Ovary (tissue), 9 donors: Measurements from ENCODE around the gene DNMT3A. TPM values are rescaled to one million over a fixed set of nuclear protein-coding genes. Genes with fewer than 3 reads are reported as not detected.

ENCODE experiments used
- DNase-seq, 5 donors: peaks; one replicate each; pipeline ENCODE4 v3.0.0-alpha.2; 2019 to 2020
- H3K27ac ChIP-seq, 2 donors: fragments of 200-600 bp; one replicate each; pipeline versions ENCODE4 v1.5.1 to v1.8.0; 2019 to 2022
- H3K27me3 ChIP-seq: fragments of 200-600 bp; one replicate; pipeline ENCODE4 v1.8.0; 2022
- H3K36me3 ChIP-seq: fragments of 200-600 bp; sonication (generic); one replicate; pipeline ENCODE4 v1.5.1; 2019
- H3K4me1 ChIP-seq: one replicate; pipeline ENCODE4 v1.8.1; 2013; ENCODE audit warnings: mild to moderate bottlenecking, moderate library complexity; ENCODE audit not compliant: insufficient read depth
- H3K4me3 ChIP-seq: fragments of 200-600 bp; sonication (generic); one replicate; pipeline ENCODE4 v1.5.1; 2017
- H3K9me3 ChIP-seq, 2 donors: fragments of 200-600 bp in 1 of 2; sonication (generic) in 1 of 2; one replicate each; pipeline versions ENCODE4 v1.5.1 to v1.8.1; 2013 to 2019; ENCODE audit warnings: mild to moderate bottlenecking in 1 of 2, moderate library complexity in 1 of 2
- CTCF ChIP-seq, 3 donors: fragments of 450-650 bp in 2 of 3; fragments of 200-600 bp in 1 of 3; IDR thresholded peaks; one replicate each; pipeline versions ENCODE4 v1.5.1 to v1.8.0; 2016 to 2022; ENCODE audit warnings: antibody characterized with exemption in 3 of 3, mild to moderate bottlenecking in 1 of 3
- EP300 ChIP-seq: sonication (generic); formaldehyde crosslinking; IDR thresholded peaks from one replicate; pipeline ENCODE4 v1.6.1; 2017; ENCODE audit warnings: antibody characterized with exemption
- POLR2A ChIP-seq: fragments of 450-650 bp; IDR thresholded peaks from one replicate; pipeline ENCODE4 v1.6.1; 2017; ENCODE audit warnings: antibody characterized with exemption, mild to moderate bottlenecking, moderate library complexity
- WGBS, 3 donors: extraction: QIAGEN DNeasy Blood & Tissue Kit in 1 of 3; methylation state at CpG; one replicate each; pipeline versions ENCODE4 v1.1.5 to v1.1.7; 2013 to 2017; 5-methylcytosine and 5-hydroxymethylcytosine counted together
- intact Hi-C, 4 donors: fragments of 100-400 bp; cut with DNase I; formaldehyde crosslinking; loops; one replicate each; pipeline versions ENCODE4 v1.11.0 to v1.15.1; 2022 to 2023
- polyA plus RNA-seq, 2 donors: library from polyadenylated mRNA; stranded (reverse); fragments of 200-250 nt in 1 of 2; fragments of 350-450 nt in 1 of 2; fragmentation: Illumina TruSeq in 1 of 2; extraction: RNeasy Lipid Tissue Mini Kit (QIAGEN cat#74804) in 1 of 2; gene quantifications; one replicate each; pipeline ENCODE4 v1.2.3, GENCODE V29; 2013 to 2014
- total RNA-seq, 7 donors: library from RNA; depleted of rRNA in 2 of 7; stranded (reverse); fragments of >200 nt in 2 of 7; fragmentation: NEBNext Ultra II Directional in 3 of 7; extraction: Animal tissue kit (Norgen Biotek cat#: 25700) in 3 of 7; gene quantifications; one replicate each; pipeline versions ENCODE4 v1.1.0 to v1.2.4, GENCODE V29; 2016 to 2023
- donor health status: DM: no; HTN: no; CAD: no; lungs with moderate emphysema.
- donor health status: DM: no; HTN: no; CAD: no.
- donor health status: Bipolar disorder and iron deficiency.
- donor health status: DM: yes; HTN: yes; CAD: no.
- donor health status: DM: no; HTN: no; CAD: no.
- donor health status: DM: yes; HTN: yes; CAD: no.

The DNMT3A gene
- total and polyA plus RNA-seq, 9 donors, result 11.3 to 72.7 (median 46.7) TPM

GRCh38 chr2:25377822-25378421 is 36.2 kb upstream of the DNMT3A start:
- no peak overlapping the region for H3K4me3 ChIP-seq
- no peaks in the 10 kb centered on the region for H3K27me3 ChIP-seq
- peaks cover 9% of the 10 kb centered on the region for H3K4me1 ChIP-seq
- DNase-seq, result peak in 2 of 5 donors; percentile 25 to 37
- no peak for TF ChIP-seq POLR2A
- no peak for TF ChIP-seq CTCF (IDR thresholded peaks at IDR 0.05)
- TF ChIP-seq EP300, result no peak
- intact Hi-C loops, result loop anchor here in 1 of 4 donors (5.0 to 10.0 kb wide), 2 partner anchors 139 to 297 kb away; partner anchors contain the start of gene DTNB
- WGBS, 3 donors, result 93 to 95% (median 95%) methylated on average over 22 of the region's 22 CpGs
- H3K27ac ChIP-seq, result no peak overlapping the region
- H3K9me3 ChIP-seq, result no peaks in the 10 kb centered on the region
- no peaks in the 10 kb centered on the region for H3K36me3 ChIP-seq

- TF ChIP-seq POLR2A (no peak), EP300 (no peak), CTCF (IDR thresholded peaks at IDR 0.05) (peak; percentile 88 to 99 (median 88))
- peaks cover 9% of the 10 kb centered on the region for H3K4me1 ChIP-seq
- WGBS, 3 donors, result 18 to 27% (median 19%) methylated on average over 40 to 52 of the region's 52 CpGs
- no peaks in the 10 kb centered on the region for H3K36me3 ChIP-seq
- no peaks in the 10 kb centered on the region for H3K9me3 ChIP-seq
- peak overlapping the region; percentile 19 for H3K4me3 ChIP-seq
- no peaks in the 10 kb centered on the region for H3K27me3 ChIP-seq
- peak; percentile 85 to 92 (median 89) for DNase-seq
- H3K27ac ChIP-seq, result no peak overlapping the region
- intact Hi-C loops, result loop anchor here in 1 of 4 donors (5.0 to 10.0 kb wide), 2 partner anchors 140 to 298 kb away; partner anchors contain the start of gene DTNB
These were observed 35.3 kb upstream of the DNMT3A start for GRCh38 chr2:25376750-25377621.

- Histone ChIP-seq H3K36me3 (no peaks in the 10 kb centered on the region), H3K4me3 (peak overlapping the region; percentile 19), H3K27ac (peak overlapping the region in 1 of 2 donors; percentile 29), H3K27me3 (no peaks in the 10 kb centered on the region), H3K9me3 (no peaks in the 10 kb centered on the region), H3K4me1 (peaks cover 9% of the 10 kb centered on the region)
- WGBS, 3 donors, result 66 to 71% (median 67%) methylated on average over 16 of the region's 16 CpGs
- TF ChIP-seq POLR2A (no peak), CTCF (IDR thresholded peaks at IDR 0.05) (no peak), EP300 (no peak)
- intact Hi-C loops, result loop anchor here in 1 of 4 donors (5.0 to 10.0 kb wide), 2 partner anchors 141 to 299 kb away; partner anchors contain the start of gene DTNB
- peak in 1 of 5 donors; percentile 39 for DNase-seq
These were observed 34.3 kb upstream of the DNMT3A start for GRCh38 chr2:25375989-25376545.

GRCh38 chr2:25375371-25375988 is 33.8 kb upstream of the DNMT3A start:
- TF ChIP-seq POLR2A, result no peak
- no peak for TF ChIP-seq EP300
- no peak for TF ChIP-seq CTCF (IDR thresholded peaks at IDR 0.05)

More at GRCh38 chr2:25375371-25375988, 33.8 kb upstream of the DNMT3A start:
- H3K36me3 ChIP-seq, result no peaks in the 10 kb centered on the region
- H3K4me3 ChIP-seq, result no peak overlapping the region
- no peaks in the 10 kb centered on the region for H3K9me3 ChIP-seq
- H3K4me1 ChIP-seq, result peaks cover 9% of the 10 kb centered on the region
- H3K27ac ChIP-seq, result no peak overlapping the region
- intact Hi-C loops, result loop anchor here in 1 of 4 donors (5.0 to 10.0 kb wide), 2 partner anchors 142 to 299 kb away; partner anchors contain the start of gene DTNB
- H3K27me3 ChIP-seq, result no peaks in the 10 kb centered on the region
- peak in 2 of 5 donors; percentile 20 to 34 for DNase-seq
- 81 to 87% (median 86%) methylated on average over 17 of the region's 17 CpGs for WGBS, 3 donors
